OCI-LY1 (cell line): ENCODE data around the gene STK40.

ENCODE experiments used
- CTCF ChIP-seq: fragments of 200-600 bp; sonication (generic), shearing (Covaris generic); IDR thresholded peaks from 2 replicates; pipeline ENCODE4 v1.5.1; 2017; ENCODE audit warnings: mild to moderate bottlenecking, antibody characterized with exemption, low read length, moderate library complexity, mixed read lengths
- EZH2 ChIP-seq: fragments of 200-600 bp; sonication (generic), shearing (Covaris generic); IDR thresholded peaks from 2 replicates; pipeline ENCODE4 v1.8.0; 2017; ENCODE audit warnings: borderline replicate concordance, mixed run types, mild to moderate bottlenecking, antibody characterized with exemption, low read length, moderate library complexity, mixed read lengths

- TF ChIP-seq CTCF (no peak), EZH2 (no peak)
Observed at GRCh38 chr1:36324353-36324703, 61.4 kb downstream of the STK40 start.
